Measurements from ENCODE around the gene UBE2O. TPM values are rescaled to one million over a fixed set of nuclear protein-coding genes. Genes with fewer than 3 reads are reported as not detected.

Gene UBE2O
- total and polyA plus RNA-seq, 2 donors (not counting 3 experiments of a cell fraction or from before 2014, with no cell fraction given) = 13.9 to 34.1 TPM

GRCh38 chr17:76386966-76387765 lies 65.8 kb downstream of the UBE2O start:
- Histone ChIP-seq H3K4me3 (replicated peaks in 1 of 3; ENCODE audit: insufficient read depth in 1 of 3, low read depth in 1 of 3, low read length in 3 of 3) (no peak overlapping the region), H3K9ac (replicated peaks; ENCODE audit: extremely low read depth, insufficient read depth, low read length) (no peak overlapping the region), H3K4me2 (ENCODE audit: insufficient read depth, low read length) (peak overlapping the region; percentile 67), H4K20me1 (replicated peaks; ENCODE audit: control insufficient read depth, extremely low read depth, insufficient read depth, low read length) (no peaks in the 10 kb centered on the region), H3K9me1 (replicated peaks; ENCODE audit: control insufficient read depth, extremely low read depth, insufficient read depth, low read length) (no peaks in the 10 kb centered on the region), H2AFZ (ENCODE audit: low read depth, low read length) (no peak overlapping the region), H3K79me2 (ENCODE audit: control insufficient read depth, insufficient read depth, low read length) (peaks cover 37% of the 10 kb centered on the region), H3K27me3 (ENCODE audit: control insufficient read depth in 2 of 2, insufficient read depth in 2 of 2, low read length in 2 of 2) (no peaks in the 10 kb centered on the region), H3K4me1 (ENCODE audit: control insufficient read depth, extremely low read depth, insufficient read depth, low read length) (peaks cover 26% of the 10 kb centered on the region), H3K9me3 (replicated peaks; ENCODE audit: control insufficient read depth, insufficient read depth, low read length) (no peaks in the 10 kb centered on the region), H3K36me3 (ENCODE audit: control insufficient read depth in 2 of 2, extremely low read depth in 1 of 2, insufficient read depth in 2 of 2, low read length in 2 of 2) (peaks cover 5 to 6% of the 10 kb centered on the region in 2 experiments), H3K27ac (ENCODE audit: insufficient read depth, low read depth, low read length) (no peak overlapping the region)
- ChIA-PET CTCF (interaction anchor here (0.7 to 8.1 kb wide), 13 partner anchors 10 to 87 kb away, joined by 3 to 106 read pairs (median 11); partner anchors contain the start of gene PRPSAP1), POLR2A (interaction anchor here (3.1 kb wide), 1 partner anchor 34 kb away, joined by 10 read pairs; the partner anchor contains the start of gene PRPSAP1)
- no peak for DNase-seq (ENCODE audit: low read depth, low spot score)
- FAIRE-seq = no peak
- intact Hi-C loops (cut with micrococcal nuclease) (no loop called here), dilution Hi-C loops (cut with MboI; ENCODE audit: extremely low pct_ligation_motif_present, low sequenced_read_pairs) (no loop called here)
- TF ChIP-seq FOS (IDR thresholded peaks at IDR 0.05; ENCODE audit: borderline replicate concordance, insufficient read depth, low read length) (no peak), MYC (IDR thresholded peaks at IDR 0.05; ENCODE audit: low read depth, low read length) (no peak), CTCF (IDR thresholded peaks at IDR 0.05; ENCODE audit: extremely low read depth in 1 of 2, insufficient read depth in 1 of 2, low read depth in 1 of 2, low read length in 2 of 2) (no peak), GATA2 (IDR thresholded peaks at IDR 0.05; ENCODE audit: insufficient read depth, insufficient read length, low read depth, low read length) (no peak), JUN (IDR thresholded peaks at IDR 0.05; ENCODE audit: borderline replicate concordance, insufficient read depth, insufficient read length, low read depth) (no peak), POLR2AphosphoS5 (IDR thresholded peaks at IDR 0.05; ENCODE audit: insufficient read depth, low read depth, low read length) (no peak), EZH2 (IDR thresholded peaks at IDR 0.05; ENCODE audit: borderline replicate concordance, low read depth, low read length, severe bottlenecking) (no peak)
- no TSS peak for BruUV-seq (replicated peaks)
